NOMO-1 (cell line): ENCODE measurements around the gene CEP55.
"Not testable (repeated sequence)": the region's sequence is repeated elsewhere in the genome, so short reads cannot be mapped to it uniquely, and the experiment has no call there.

ENCODE experiments used
- DNase-seq, 2 experiments: peaks; one replicate each; lab custom pipeline; 2025; ENCODE audit not compliant: unreplicated experiment in 2 of 2; lab: John Stamatoyannopoulos, UW

CEP55 gene

GRCh38 chr10:93505075-93505474 lies 8.7 kb downstream of the CEP55 start:
- no peak for DNase-seq

- DNase-seq, result no peak
Measured at GRCh38 chr10:93509816-93510215, 13.4 kb downstream of the CEP55 start.

- DNase-seq, result no peak
Measured at GRCh38 chr10:93512565-93512964, 16.2 kb downstream of the CEP55 start.

- DNase-seq, result no peak
Measured at GRCh38 chr10:93513091-93513490, 16.7 kb downstream of the CEP55 start.

GRCh38 chr10:93514521-93514920 lies 18.1 kb downstream of the CEP55 start:
- no peak for DNase-seq

GRCh38 chr10:93515071-93516005 lies 18.9 kb downstream of the CEP55 start:
- DNase-seq, result peak; percentile 51 to 82

- DNase-seq, result peak in 1 of 2 experiments; percentile 75
Measured at GRCh38 chr10:93516006-93516380, 19.6 kb downstream of the CEP55 start.

- DNase-seq, result no peak
Measured at GRCh38 chr10:93518531-93518930, 22.1 kb downstream of the CEP55 start.

GRCh38 chr10:93535293-93535692 lies 38.9 kb downstream of the CEP55 start:
- DNase-seq, result no peak

GRCh38 chr10:93540871-93541270 lies 44.5 kb downstream of the CEP55 start:
- DNase-seq, result not testable (repeated sequence)

- DNase-seq, result peak in 1 of 2 experiments; percentile 21
Measured at GRCh38 chr10:93541402-93542357, 45.3 kb downstream of the CEP55 start.

GRCh38 chr10:93542358-93542791 lies 46.0 kb downstream of the CEP55 start:
- no peak for DNase-seq

- DNase-seq, result not testable (repeated sequence)
Measured at GRCh38 chr10:93546995-93547394, 50.6 kb downstream of the CEP55 start.

- no peak for DNase-seq
Measured at GRCh38 chr10:93547522-93547921, 51.1 kb downstream of the CEP55 start.

- no peak for DNase-seq
Measured at GRCh38 chr10:93548376-93549071, 52.1 kb downstream of the CEP55 start.

- DNase-seq, result no peak
Measured at GRCh38 chr10:93550606-93551005, 54.2 kb downstream of the CEP55 start.

- DNase-seq, result no peak
Measured at GRCh38 chr10:93552780-93553179, 56.4 kb downstream of the CEP55 start.

GRCh38 chr10:93553482-93554315 lies 57.3 kb downstream of the CEP55 start:
- DNase-seq, result no peak

GRCh38 chr10:93554316-93554663 lies 57.9 kb downstream of the CEP55 start:
- no peak for DNase-seq
